ENCODE measurements around the gene CNIH4. TPM values are rescaled to one million over a fixed set of nuclear protein-coding genes. Genes with fewer than 3 reads are reported as not detected.

Gene CNIH4
- total RNA-seq, 1 donor from 2014 or later = 91.8 TPM

DNA sequence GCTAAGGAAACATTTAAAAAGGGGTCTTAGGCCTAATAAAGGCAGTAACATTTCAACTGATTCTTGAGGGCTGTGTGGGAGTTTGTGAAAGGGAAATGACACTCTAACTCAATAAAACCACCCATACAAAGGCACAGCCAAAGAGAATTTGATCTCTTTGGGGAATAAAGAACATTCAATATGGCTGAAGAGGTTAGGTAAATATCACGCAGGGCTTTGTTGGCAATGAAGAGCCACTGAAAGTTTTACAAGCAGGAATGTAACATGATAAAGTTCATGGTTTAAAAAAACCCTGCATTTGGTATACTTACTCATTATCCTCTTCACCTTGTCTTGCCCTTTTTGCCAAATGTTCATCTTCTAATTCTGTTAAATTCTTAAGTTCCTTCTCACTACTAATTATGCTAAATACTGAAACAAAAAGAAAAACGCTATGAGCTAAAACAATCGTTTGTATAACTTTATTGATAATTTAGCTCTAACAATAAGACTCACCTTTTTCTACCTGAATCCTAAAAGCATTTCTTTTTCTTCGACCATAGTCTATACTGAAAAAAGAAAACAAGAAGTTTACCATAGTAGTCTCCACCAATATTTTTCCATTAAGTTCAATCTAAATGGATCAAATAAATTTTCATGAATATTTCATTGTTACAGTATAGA, 39.2 kb upstream of the CNIH4 start:
- peaks cover 12% of the 10 kb centered on the region for H3K36me3 Mint-ChIP-seq
- H3K27ac Mint-ChIP-seq = no peak overlapping the region
- no peak for DNase-seq (ENCODE audit: low spot score)

GRCh38 chr1:224321706-224322105, 35.0 kb upstream of the CNIH4 start:
- Histone ChIP-seq H4K20me1 (ENCODE audit: low read depth) (peaks cover 4% of the 10 kb centered on the region), H3K79me2 (ENCODE audit: low read depth) (peaks cover 73% of the 10 kb centered on the region), H3F3A (ENCODE audit: low read depth) (no peaks in the 10 kb centered on the region), H3K27me3 (no peaks in the 10 kb centered on the region), H3K36me3 (no peaks in the 10 kb centered on the region), H3K4me1 (no peaks in the 10 kb centered on the region), H3K9ac (no peak overlapping the region), H3K9me3 (ENCODE audit: low read depth) (no peaks in the 10 kb centered on the region), H2AFZ (replicated peaks) (no peak overlapping the region), H3K4me2 (no peak overlapping the region), H3K4me3 (no peak overlapping the region), H3K27ac (no peak overlapping the region)
- Mint-ChIP-seq H3K4me3 (no peak overlapping the region), H3K27me3 (ENCODE audit: insufficient read depth, low read depth) (peaks cover 2% of the 10 kb centered on the region), H3K4me1 (no peaks in the 10 kb centered on the region), H3K36me3 (peaks cover 4% of the 10 kb centered on the region), H3K27ac (no peak overlapping the region), H3K9me3 (no peaks in the 10 kb centered on the region)
- TF ChIP-seq EZH2 (IDR thresholded peaks at IDR 0.05) = no peak
- no peak for TF ChIP-seq EZH2phosphoT487 (IDR thresholded peaks at IDR 0.05)
- TF ChIP-seq, protein P1, sequence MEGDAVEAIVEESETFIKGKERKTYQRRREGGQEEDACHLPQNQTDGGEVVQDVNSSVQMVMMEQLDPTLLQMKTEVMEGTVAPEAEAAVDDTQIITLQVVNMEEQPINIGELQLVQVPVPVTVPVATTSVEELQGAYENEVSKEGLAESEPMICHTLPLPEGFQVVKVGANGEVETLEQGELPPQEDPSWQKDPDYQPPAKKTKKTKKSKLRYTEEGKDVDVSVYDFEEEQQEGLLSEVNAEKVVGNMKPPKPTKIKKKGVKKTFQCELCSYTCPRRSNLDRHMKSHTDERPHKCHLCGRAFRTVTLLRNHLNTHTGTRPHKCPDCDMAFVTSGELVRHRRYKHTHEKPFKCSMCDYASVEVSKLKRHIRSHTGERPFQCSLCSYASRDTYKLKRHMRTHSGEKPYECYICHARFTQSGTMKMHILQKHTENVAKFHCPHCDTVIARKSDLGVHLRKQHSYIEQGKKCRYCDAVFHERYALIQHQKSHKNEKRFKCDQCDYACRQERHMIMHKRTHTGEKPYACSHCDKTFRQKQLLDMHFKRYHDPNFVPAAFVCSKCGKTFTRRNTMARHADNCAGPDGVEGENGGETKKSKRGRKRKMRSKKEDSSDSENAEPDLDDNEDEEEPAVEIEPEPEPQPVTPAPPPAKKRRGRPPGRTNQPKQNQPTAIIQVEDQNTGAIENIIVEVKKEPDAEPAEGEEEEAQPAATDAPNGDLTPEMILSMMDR (IDR thresholded peaks at IDR 0.05) = no peak
- DNase-seq (ENCODE audit: low spot score) = no peak

More for the DNA sequence above, 39.2 kb upstream of the CNIH4 start:
- no peaks in the 10 kb centered on the region for H3K9me3 Mint-ChIP-seq
- no peaks in the 10 kb centered on the region for H3K9me3 ChIP-seq (ENCODE audit: low read depth)
- H3K27me3 Mint-ChIP-seq (ENCODE audit: insufficient read depth, low read depth) = peaks cover 2% of the 10 kb centered on the region
- no peak overlapping the region for H3K4me3 Mint-ChIP-seq
- H2AFZ ChIP-seq (replicated peaks) = no peak overlapping the region
- H3K27ac ChIP-seq = no peak overlapping the region
- H3F3A ChIP-seq (ENCODE audit: low read depth) = no peaks in the 10 kb centered on the region
- peaks cover 37% of the 10 kb centered on the region for H3K79me2 ChIP-seq (ENCODE audit: low read depth)
- H3K4me3 ChIP-seq = no peak overlapping the region
- H3K36me3 ChIP-seq = peaks cover 16% of the 10 kb centered on the region
- H3K27me3 ChIP-seq = no peaks in the 10 kb centered on the region
- no peaks in the 10 kb centered on the region for H3K4me1 Mint-ChIP-seq
- H3K4me2 ChIP-seq = no peak overlapping the region
- TF ChIP-seq EZH2 (IDR thresholded peaks at IDR 0.05) = no peak
- TF ChIP-seq, protein P1 (IDR thresholded peaks at IDR 0.05) = no peak
- no peak for TF ChIP-seq EZH2phosphoT487 (IDR thresholded peaks at IDR 0.05)
- H3K9ac ChIP-seq = no peak overlapping the region
- H3K4me1 ChIP-seq = no peaks in the 10 kb centered on the region
- peaks cover 5% of the 10 kb centered on the region for H4K20me1 ChIP-seq (ENCODE audit: low read depth)

- Histone ChIP-seq H3K9ac (no peak overlapping the region), H3K9me3 (ENCODE audit: low read depth) (no peaks in the 10 kb centered on the region), H3K79me2 (ENCODE audit: low read depth) (peaks cover 88% of the 10 kb centered on the region), H3K36me3 (no peaks in the 10 kb centered on the region), H2AFZ (replicated peaks) (no peak overlapping the region), H4K20me1 (ENCODE audit: low read depth) (peaks cover 4% of the 10 kb centered on the region), H3K4me2 (no peak overlapping the region), H3K4me1 (peaks cover 9% of the 10 kb centered on the region), H3K27ac (no peak overlapping the region), H3K4me3 (no peak overlapping the region), H3K27me3 (no peaks in the 10 kb centered on the region), H3F3A (ENCODE audit: low read depth) (peaks cover 8% of the 10 kb centered on the region)
- no peaks in the 10 kb centered on the region for H3K9me3 Mint-ChIP-seq
- no peak overlapping the region for H3K27ac Mint-ChIP-seq
- no peak for TF ChIP-seq EZH2phosphoT487 (IDR thresholded peaks at IDR 0.05)
- TF ChIP-seq, protein P1 (IDR thresholded peaks at IDR 0.05) = no peak
- no peak for TF ChIP-seq EZH2 (IDR thresholded peaks at IDR 0.05)
- H3K4me3 Mint-ChIP-seq = no peak overlapping the region
- peaks cover under 1% of the 10 kb centered on the region for H3K27me3 Mint-ChIP-seq (ENCODE audit: insufficient read depth, low read depth)
- peaks cover 14% of the 10 kb centered on the region for H3K4me1 Mint-ChIP-seq
- peaks cover 2% of the 10 kb centered on the region for H3K36me3 Mint-ChIP-seq
- no peak for DNase-seq (ENCODE audit: low spot score)
These were observed 30.7 kb upstream of the CNIH4 start for GRCh38 chr1:224325959-224326358.
